HepG2 (cell line): Measurements from ENCODE around the gene TET2. TPM values are rescaled to one million over a fixed set of nuclear protein-coding genes. Genes with fewer than 3 reads are reported as not detected.

ENCODE experiments used
- ATAC-seq: fragments of 200-7000 bp; cut with Tn5 transposase; 3 replicates; pipeline ENCODE4 v1.9.1; 2020; ENCODE audit warnings: mild to moderate bottlenecking, moderate library complexity
- BruUV-seq: library from RNA; stranded (reverse); fragments of 400-500 nt; replicated peaks from 2 replicates; lab custom pipeline; 2021; lab: Mats Ljungman, UMichigan
- CTCF ChIA-PET: fragments of 300-600 bp; formaldehyde crosslinking; extraction: SDS; loops from one replicate; lab custom pipeline; 2021; ENCODE audit warnings: low total read pairs, inconsistent platforms, low intra/inter-chr PET ratio; lab: Yijun Ruan, JAX
- POLR2A ChIA-PET: fragments of 350-600 bp; sonication (Branson Sonifier 250); formaldehyde crosslinking; loops from one replicate; lab custom pipeline; 2020; ENCODE audit warnings: antibody characterized with exemption, inconsistent platforms; lab: Yijun Ruan, JAX
- DNase-seq: peaks from one replicate; pipeline ENCODE4 v3.0.0-alpha.2; 2015; ENCODE audit warnings: low spot score
- FAIRE-seq: peaks from 3 replicates; lab custom pipeline; 2011; peaks lifted over from hg19 to GRCh38; lab: Jason Lieb, UNC
- H2AFZ ChIP-seq: one replicate; pipeline ENCODE4 v1.6.1; 2011; ENCODE audit warnings: low read length, inconsistent platforms
- H3K27ac ChIP-seq: fragments of 300-600 bp; 3 replicates; pipeline ENCODE4 v1.8.0; 2011; ENCODE audit warnings: mixed run types, mild to moderate bottlenecking, mixed read lengths, low read length, inconsistent platforms; ENCODE audit not compliant: insufficient read depth; ENCODE audit errors: extremely low read length
- H3K27me3 ChIP-seq, 2 experiments: fragments of 200-600 bp in 1 of 2; 2 replicates in 1 of 2; 3 replicates in 1 of 2; pipeline versions ENCODE4 v1.6.0 to v1.8.0; 2011; ENCODE audit warnings: low read length in 2 of 2, mild to moderate bottlenecking in 2 of 2, moderate library complexity in 2 of 2, inconsistent platforms in 1 of 2; ENCODE audit not compliant: insufficient read depth in 2 of 2, control insufficient read depth in 1 of 2
- H3K36me3 ChIP-seq, 2 experiments: fragments of 200-600 bp in 1 of 2; replicated peaks in 1 of 2; 2 replicates in 1 of 2; 3 replicates in 1 of 2; pipeline versions ENCODE4 v1.5.1 to v1.8.0; 2011; ENCODE audit warnings: low read length in 2 of 2, inconsistent platforms in 1 of 2; ENCODE audit not compliant: insufficient read depth in 2 of 2, control insufficient read depth in 1 of 2
- H3K4me1 ChIP-seq: 2 replicates; pipeline ENCODE4 v1.5.1; 2012; ENCODE audit warnings: low read length, inconsistent platforms; ENCODE audit not compliant: insufficient read depth
- H3K4me2 ChIP-seq: 2 replicates; pipeline ENCODE4 v1.6.0; 2011; ENCODE audit warnings: low read depth, low read length, inconsistent platforms
- H3K4me3 ChIP-seq, 3 experiments: fragments of 200-600 bp in 1 of 3; sonication (generic), shearing (Covaris generic) in 1 of 3; replicated peaks in 1 of 3; 2 replicates each; pipeline ENCODE4 v1.5.1; 2011 to 2016; ENCODE audit warnings: low read length in 3 of 3, inconsistent platforms in 2 of 3, low read depth in 2 of 3, mild to moderate bottlenecking in 2 of 3, control low read depth in 1 of 3, mixed read lengths in 1 of 3; ENCODE audit not compliant: insufficient read depth in 1 of 3
- H3K79me2 ChIP-seq: one replicate; pipeline ENCODE4 v1.6.1; 2011; ENCODE audit warnings: low read length, inconsistent platforms; ENCODE audit not compliant: insufficient read depth
- H3K9ac ChIP-seq: 2 replicates; pipeline ENCODE4 v1.6.0; 2011; ENCODE audit warnings: mild to moderate bottlenecking, low read depth, low read length, inconsistent platforms; ENCODE audit not compliant: insufficient read depth
- H3K9me3 ChIP-seq: 2 replicates; pipeline ENCODE4 v1.5.1; 2012; ENCODE audit warnings: mild to moderate bottlenecking, low read length
- H4K20me1 ChIP-seq: 2 replicates; pipeline ENCODE4 v1.6.0; 2011; ENCODE audit warnings: inconsistent platforms, mild to moderate bottlenecking, low read length, moderate library complexity; ENCODE audit not compliant: insufficient read depth
- CEBPB ChIP-seq: IDR thresholded peaks from 2 replicates; pipeline ENCODE4 v1.6.1; 2011; ENCODE audit warnings: low read depth, low read length, improper control_type of control experiment, borderline replicate concordance
- FOXA3 ChIP-seq: IDR thresholded peaks from 2 replicates; pipeline ENCODE4 v1.6.1; 2016; ENCODE audit warnings: missing genetic modification reagents, missing compliant biosample characterization
- GFI1 ChIP-seq: sonication (generic); formaldehyde crosslinking; IDR thresholded peaks from 2 replicates; pipeline ENCODE4 v1.5.0; 2020; ENCODE audit warnings: missing genetic modification reagents, mild to moderate bottlenecking, borderline replicate concordance
- HOMEZ ChIP-seq: IDR thresholded peaks from 2 replicates; pipeline ENCODE4 v1.6.1; 2016; ENCODE audit warnings: low read depth
- STAG1 ChIP-seq: sonication (generic); formaldehyde crosslinking; IDR thresholded peaks from 2 replicates; pipeline ENCODE4 v1.4.0; 2020; ENCODE audit warnings: missing genetic modification reagents
- TAF1 ChIP-seq: sonication (generic); formaldehyde crosslinking; IDR thresholded peaks from 2 replicates; pipeline ENCODE4 v1.4.0; 2020; ENCODE audit warnings: missing genetic modification reagents
- ZNF33A ChIP-seq: sonication (generic); formaldehyde crosslinking; IDR thresholded peaks from 2 replicates; pipeline ENCODE4 v1.5.1; 2020; ENCODE audit warnings: missing genetic modification reagents, mild to moderate bottlenecking, moderate library complexity, borderline replicate concordance
- ZNF547 ChIP-seq: sonication (generic); formaldehyde crosslinking; IDR thresholded peaks from 2 replicates; pipeline ENCODE4 v1.5.1; 2020; ENCODE audit warnings: mild to moderate bottlenecking, missing genetic modification reagents
- ZNF598 ChIP-seq: sonication (generic); formaldehyde crosslinking; IDR thresholded peaks from 2 replicates; pipeline ENCODE4 v1.5.1; 2020; ENCODE audit warnings: mild to moderate bottlenecking, missing genetic modification reagents, borderline replicate concordance
- ZSCAN29 ChIP-seq: sonication (generic); formaldehyde crosslinking; conservative IDR thresholded peaks from 2 replicates; pipeline ENCODE4 v1.4.0; 2020; ENCODE audit warnings: mild to moderate bottlenecking, missing genetic modification reagents
- WGBS: methylation state at CpG from one replicate; pipeline ENCODE4 v1.1.6; 2017; ENCODE audit warnings: low lambda C conversion rate; 5-methylcytosine and 5-hydroxymethylcytosine counted together
- in situ Hi-C: cut with HindIII; loops from 2 replicates; pipeline ENCODE4 v1.10.0; 2017; ENCODE audit warnings: low pct_unique_long_range_greater_than_20kb; ENCODE audit not compliant: extremely low pct_ligation_motif_present
- intact Hi-C: fragments of 100-400 bp; cut with micrococcal nuclease; formaldehyde crosslinking; loops from one replicate; pipeline ENCODE4 v1.10.0; 2022; ENCODE audit not compliant: unreplicated experiment
- polyA plus RNA-seq, 8 experiments: library from polyadenylated mRNA; depleted of rRNA in 3 of 8; stranded (reverse) in 7 of 8; unstranded in 1 of 8; fragments of >200 nt; fragmentation: Illumina TruSeq in 4 of 8; extraction: Trizol in 4 of 8; gene quantifications; 2 replicates each; pipeline versions ENCODE4 v1.2.1 to v1.2.3, GENCODE V29; 2011 to 2016; ENCODE audit warnings: low read depth in 4 of 8, missing spikeins in 1 of 8, mixed read lengths in 1 of 8; ENCODE audit not compliant: insufficient read depth in 1 of 8
- total RNA-seq, 5 experiments: library from RNA; depleted of rRNA; stranded (reverse); fragments of >200 nt; fragmentation: Illumina TruSeq; extraction: Trizol; gene quantifications; 2 replicates each; pipeline ENCODE4 v1.2.3, GENCODE V29; 2016; ENCODE audit warnings: low read depth in 1 of 5
- TF ChIP-seq, protein P1 (sequence below): sonication (generic); formaldehyde crosslinking; IDR thresholded peaks from 2 replicates; pipeline ENCODE4 v1.8.1; 2022; ENCODE audit warnings: mild to moderate bottlenecking, missing genetic modification reagents
- TF ChIP-seq, protein P2 (sequence below), 2 experiments: fragments of 450-650 bp in 1 of 2; sonication (generic) in 1 of 2; formaldehyde crosslinking; IDR thresholded peaks; 2 replicates each; pipeline versions ENCODE4 v1.5.0 to v1.8.0; 2020 to 2022; ENCODE audit warnings: mild to moderate bottlenecking in 1 of 2, missing genetic modification reagents in 1 of 2
- TF ChIP-seq, protein P3 (sequence below): sonication (generic); formaldehyde crosslinking; IDR thresholded peaks from 2 replicates; pipeline ENCODE4 v1.4.0; 2020; ENCODE audit warnings: low read depth, missing genetic modification reagents
- TF ChIP-seq, protein P4 (sequence below): sonication (generic); formaldehyde crosslinking; IDR thresholded peaks from 2 replicates; pipeline ENCODE4 v1.8.1; 2023; ENCODE audit warnings: missing genetic modification reagents, mild to moderate bottlenecking, borderline replicate concordance
- TF ChIP-seq, protein P5 (sequence below): sonication (generic); formaldehyde crosslinking; IDR thresholded peaks from 2 replicates; pipeline ENCODE4 v1.5.0; 2020; ENCODE audit warnings: mild to moderate bottlenecking, missing genetic modification reagents, moderate library complexity

TET2 gene
- total and polyA plus RNA-seq, 2 of the 13 experiments (the other 11 are each of a cell fraction or from before 2014, with no cell fraction given), result 4.7 to 4.8 TPM

- Histone ChIP-seq H3K79me2 (no peaks in the 10 kb centered on the region), H3K4me1 (no peaks in the 10 kb centered on the region), H4K20me1 (no peaks in the 10 kb centered on the region), H3K27me3 (no peaks in the 10 kb centered on the region), H3K4me3 (no peak overlapping the region), H3K36me3 (no peaks in the 10 kb centered on the region; a peak in 1 of 5 replicates), H3K9ac (no peak overlapping the region), H3K4me2 (no peak overlapping the region), H3K9me3 (no peaks in the 10 kb centered on the region), H3K27ac (no peak overlapping the region), H2AFZ (no peak overlapping the region)
- in situ Hi-C loops, result no loop called here
- BruUV-seq, result no TSS peak
- ATAC-seq (no peak), DNase-seq (no peak), FAIRE-seq (no peak)
- TF ChIP-seq, protein P1, sequence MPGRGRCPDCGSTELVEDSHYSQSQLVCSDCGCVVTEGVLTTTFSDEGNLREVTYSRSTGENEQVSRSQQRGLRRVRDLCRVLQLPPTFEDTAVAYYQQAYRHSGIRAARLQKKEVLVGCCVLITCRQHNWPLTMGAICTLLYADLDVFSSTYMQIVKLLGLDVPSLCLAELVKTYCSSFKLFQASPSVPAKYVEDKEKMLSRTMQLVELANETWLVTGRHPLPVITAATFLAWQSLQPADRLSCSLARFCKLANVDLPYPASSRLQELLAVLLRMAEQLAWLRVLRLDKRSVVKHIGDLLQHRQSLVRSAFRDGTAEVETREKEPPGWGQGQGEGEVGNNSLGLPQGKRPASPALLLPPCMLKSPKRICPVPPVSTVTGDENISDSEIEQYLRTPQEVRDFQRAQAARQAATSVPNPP (CRISPR knock-in tag), result no peak
- TF ChIP-seq ZNF598 (no peak), TAF1 (CRISPR knock-in tag) (no peak), GFI1 (CRISPR knock-in tag) (no peak), ZNF33A (no peak), HOMEZ (no peak), CEBPB (no peak), STAG1 (CRISPR knock-in tag) (peak; percentile 25; the same call in 1 of the 2 replicates), ZNF547 (CRISPR knock-in tag) (no peak), ZSCAN29 (CRISPR knock-in tag) (no peak), FOXA3 (CRISPR knock-in tag) (no peak)
- TF ChIP-seq, protein P2, sequence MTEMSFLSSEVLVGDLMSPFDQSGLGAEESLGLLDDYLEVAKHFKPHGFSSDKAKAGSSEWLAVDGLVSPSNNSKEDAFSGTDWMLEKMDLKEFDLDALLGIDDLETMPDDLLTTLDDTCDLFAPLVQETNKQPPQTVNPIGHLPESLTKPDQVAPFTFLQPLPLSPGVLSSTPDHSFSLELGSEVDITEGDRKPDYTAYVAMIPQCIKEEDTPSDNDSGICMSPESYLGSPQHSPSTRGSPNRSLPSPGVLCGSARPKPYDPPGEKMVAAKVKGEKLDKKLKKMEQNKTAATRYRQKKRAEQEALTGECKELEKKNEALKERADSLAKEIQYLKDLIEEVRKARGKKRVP (CRISPR knock-in tag; IDR thresholded peaks at IDR 0.05), result no peak
- TF ChIP-seq, protein P3, sequence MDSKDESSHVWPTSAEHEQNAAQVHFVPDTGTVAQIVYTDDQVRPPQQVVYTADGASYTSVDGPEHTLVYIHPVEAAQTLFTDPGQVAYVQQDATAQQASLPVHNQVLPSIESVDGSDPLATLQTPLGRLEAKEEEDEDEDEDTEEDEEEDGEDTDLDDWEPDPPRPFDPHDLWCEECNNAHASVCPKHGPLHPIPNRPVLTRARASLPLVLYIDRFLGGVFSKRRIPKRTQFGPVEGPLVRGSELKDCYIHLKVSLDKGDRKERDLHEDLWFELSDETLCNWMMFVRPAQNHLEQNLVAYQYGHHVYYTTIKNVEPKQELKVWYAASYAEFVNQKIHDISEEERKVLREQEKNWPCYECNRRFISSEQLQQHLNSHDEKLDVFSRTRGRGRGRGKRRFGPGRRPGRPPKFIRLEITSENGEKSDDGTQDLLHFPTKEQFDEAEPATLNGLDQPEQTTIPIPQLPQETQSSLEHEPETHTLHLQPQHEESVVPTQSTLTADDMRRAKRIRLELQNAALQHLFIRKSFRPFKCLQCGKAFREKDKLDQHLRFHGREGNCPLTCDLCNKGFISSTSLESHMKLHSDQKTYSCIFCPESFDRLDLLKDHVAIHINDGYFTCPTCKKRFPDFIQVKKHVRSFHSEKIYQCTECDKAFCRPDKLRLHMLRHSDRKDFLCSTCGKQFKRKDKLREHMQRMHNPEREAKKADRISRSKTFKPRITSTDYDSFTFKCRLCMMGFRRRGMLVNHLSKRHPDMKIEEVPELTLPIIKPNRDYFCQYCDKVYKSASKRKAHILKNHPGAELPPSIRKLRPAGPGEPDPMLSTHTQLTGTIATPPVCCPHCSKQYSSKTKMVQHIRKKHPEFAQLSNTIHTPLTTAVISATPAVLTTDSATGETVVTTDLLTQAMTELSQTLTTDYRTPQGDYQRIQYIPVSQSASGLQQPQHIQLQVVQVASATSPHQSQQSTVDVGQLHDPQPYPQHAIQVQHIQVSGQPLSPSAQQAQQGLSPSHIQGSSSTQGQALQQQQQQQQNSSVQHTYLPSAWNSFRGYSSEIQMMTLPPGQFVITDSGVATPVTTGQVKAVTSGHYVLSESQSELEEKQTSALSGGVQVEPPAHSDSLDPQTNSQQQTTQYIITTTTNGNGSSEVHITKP (CRISPR knock-in tag), result no peak
- TF ChIP-seq, protein P4, sequence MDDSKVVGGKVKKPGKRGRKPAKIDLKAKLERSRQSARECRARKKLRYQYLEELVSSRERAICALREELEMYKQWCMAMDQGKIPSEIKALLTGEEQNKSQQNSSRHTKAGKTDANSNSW, result no peak
- TF ChIP-seq, protein P5, sequence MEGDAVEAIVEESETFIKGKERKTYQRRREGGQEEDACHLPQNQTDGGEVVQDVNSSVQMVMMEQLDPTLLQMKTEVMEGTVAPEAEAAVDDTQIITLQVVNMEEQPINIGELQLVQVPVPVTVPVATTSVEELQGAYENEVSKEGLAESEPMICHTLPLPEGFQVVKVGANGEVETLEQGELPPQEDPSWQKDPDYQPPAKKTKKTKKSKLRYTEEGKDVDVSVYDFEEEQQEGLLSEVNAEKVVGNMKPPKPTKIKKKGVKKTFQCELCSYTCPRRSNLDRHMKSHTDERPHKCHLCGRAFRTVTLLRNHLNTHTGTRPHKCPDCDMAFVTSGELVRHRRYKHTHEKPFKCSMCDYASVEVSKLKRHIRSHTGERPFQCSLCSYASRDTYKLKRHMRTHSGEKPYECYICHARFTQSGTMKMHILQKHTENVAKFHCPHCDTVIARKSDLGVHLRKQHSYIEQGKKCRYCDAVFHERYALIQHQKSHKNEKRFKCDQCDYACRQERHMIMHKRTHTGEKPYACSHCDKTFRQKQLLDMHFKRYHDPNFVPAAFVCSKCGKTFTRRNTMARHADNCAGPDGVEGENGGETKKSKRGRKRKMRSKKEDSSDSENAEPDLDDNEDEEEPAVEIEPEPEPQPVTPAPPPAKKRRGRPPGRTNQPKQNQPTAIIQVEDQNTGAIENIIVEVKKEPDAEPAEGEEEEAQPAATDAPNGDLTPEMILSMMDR, result peak; percentile 19; the same call in 1 of the 2 replicates
- intact Hi-C loops, result no loop called here
- ChIA-PET CTCF (no interaction called here), POLR2A (no interaction called here)
- WGBS, result 79% methylated on average over 3 of the region's 3 CpGs
These were observed 59.5 kb downstream of the TET2 start for GRCh38 chr4:105206214-105206613.
